ENCODE data around the gene ATP11A. TPM values are rescaled to one million over a fixed set of nuclear protein-coding genes. Genes with fewer than 3 reads are reported as not detected.
A peak's percentile ranks its signal among the peaks of the same experiment; 100 is the strongest.

The ATP11A gene
- total RNA-seq, 4 donors from 2014 or later = 23.3 to 35.5 (median 31.1) TPM

DNA sequence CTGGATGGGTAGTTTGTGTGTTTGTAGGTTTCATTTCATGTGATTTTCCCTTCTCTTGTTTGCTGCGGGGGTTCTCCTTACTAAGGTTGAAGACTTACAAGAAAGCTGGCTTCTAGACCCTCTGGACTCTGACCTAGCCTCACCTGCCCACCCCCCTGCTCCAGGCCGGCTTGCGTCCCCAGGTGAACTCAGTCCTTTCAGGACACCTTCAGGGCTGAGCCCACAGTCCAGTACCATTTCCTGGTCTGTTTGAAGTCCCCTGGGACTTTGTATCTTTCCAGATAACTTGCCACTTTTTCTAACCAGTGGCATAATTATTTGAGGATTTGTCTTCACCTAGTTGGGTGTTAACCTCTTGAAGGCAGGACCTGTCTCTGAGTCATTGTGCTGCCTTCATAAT is 227.9 kb downstream of the ATP11A start:
- WGBS, 2 donors = 84 to 95% methylated on average over 3 of the region's 3 CpGs
- TF ChIP-seq CTCF (IDR thresholded peaks at IDR 0.05) = no peak
- DNase-seq (ENCODE audit: low spot score in 2 of 2) = no peak

GRCh38 chr13:112918266-112918665 is 228.4 kb downstream of the ATP11A start:
- TF ChIP-seq POLR2A (IDR thresholded peaks at IDR 0.05) = no peak
- no peak for TF ChIP-seq CTCF (IDR thresholded peaks at IDR 0.05)
- no peak overlapping the region for H3K4me3 ChIP-seq (ENCODE audit: low read depth, poor library complexity, severe bottlenecking)
- 74 to 79% methylated on average over 8 of the region's 8 CpGs for WGBS, 2 donors
- DNase-seq (ENCODE audit: low spot score in 2 of 2) = no peak
- intact Hi-C loops (cut with DNase I; ENCODE audit: low total_unique reads) = no loop called here

More for the DNA sequence above, 227.9 kb downstream of the ATP11A start:
- intact Hi-C loops (cut with DNase I; ENCODE audit: low total_unique reads) = no loop called here
- no peak overlapping the region for H3K4me3 ChIP-seq (ENCODE audit: low read depth, poor library complexity, severe bottlenecking)

- intact Hi-C loops (cut with DNase I; ENCODE audit: low total_unique reads) = no loop called here
- DNase-seq (ENCODE audit: low spot score in 2 of 2) = no peak
- no peak overlapping the region for H3K4me3 ChIP-seq (ENCODE audit: low read depth, poor library complexity, severe bottlenecking)
- 85 to 89% methylated on average over 13 of the region's 13 CpGs for WGBS, 2 donors
- no peak for TF ChIP-seq CTCF (IDR thresholded peaks at IDR 0.05)
- no peak for TF ChIP-seq POLR2A (IDR thresholded peaks at IDR 0.05)
These were observed 228.9 kb downstream of the ATP11A start for GRCh38 chr13:112918746-112919145.

DNA sequence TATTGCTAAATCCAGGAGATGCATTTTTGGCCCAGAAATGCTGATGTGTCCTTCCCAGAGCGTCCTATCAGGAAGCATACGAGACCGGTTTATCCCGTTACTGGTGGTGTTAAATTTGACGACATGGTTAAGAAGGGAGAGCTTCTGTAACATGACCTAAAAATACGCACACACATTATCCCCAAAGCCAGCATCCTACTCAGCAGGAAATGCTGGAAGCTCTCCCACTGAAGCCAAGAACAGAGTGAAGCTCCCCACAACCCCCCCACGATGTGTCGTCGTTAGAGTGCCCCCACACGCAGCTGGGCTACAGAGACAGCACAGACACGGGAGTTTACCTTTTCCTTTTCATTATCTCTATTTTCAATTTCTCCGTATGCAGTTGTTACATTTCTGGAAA is 234.1 kb downstream of the ATP11A start:
- no peak overlapping the region for H3K4me3 ChIP-seq (ENCODE audit: low read depth, poor library complexity, severe bottlenecking)
- TF ChIP-seq CTCF (IDR thresholded peaks at IDR 0.05) (no peak), POLR2A (IDR thresholded peaks at IDR 0.05) (no peak)
- 80% methylated on average over 12 of the region's 12 CpGs for WGBS, 2 donors
- no peak for DNase-seq (ENCODE audit: low spot score in 2 of 2)
- intact Hi-C loops (cut with DNase I; ENCODE audit: low total_unique reads) = no loop called here

DNA sequence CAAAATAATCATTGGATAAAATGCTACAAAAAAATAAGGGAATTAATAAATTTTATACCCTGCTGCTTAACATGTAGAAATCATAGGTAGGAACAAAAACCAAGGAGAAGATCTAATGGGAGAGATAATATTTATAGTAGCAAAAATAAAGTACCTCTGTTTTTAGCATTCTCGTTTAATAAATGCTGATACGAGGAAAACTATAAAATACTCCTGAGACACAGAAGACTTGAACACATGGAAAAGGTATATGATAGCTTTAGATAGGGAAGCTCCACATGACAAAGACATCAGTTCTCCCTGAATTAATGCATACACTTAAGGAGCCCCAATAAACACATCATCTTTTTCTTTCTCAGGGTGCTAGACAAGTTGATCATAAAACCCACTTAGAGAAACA is 234.5 kb downstream of the ATP11A start:
- TF ChIP-seq POLR2A (IDR thresholded peaks at IDR 0.05) = no peak
- no peak for TF ChIP-seq CTCF (IDR thresholded peaks at IDR 0.05)
- H3K4me3 ChIP-seq (ENCODE audit: low read depth, poor library complexity, severe bottlenecking) = no peak overlapping the region
- intact Hi-C loops (cut with DNase I; ENCODE audit: low total_unique reads) = no loop called here
- DNase-seq (ENCODE audit: low spot score in 2 of 2) = no peak
- WGBS, 2 donors = 88 to 96% methylated on average over 2 of the region's 2 CpGs

- 92 to 94% methylated on average over 15 of the region's 15 CpGs for WGBS, 2 donors
- no peak for TF ChIP-seq POLR2A (IDR thresholded peaks at IDR 0.05)
- no peak for TF ChIP-seq CTCF (IDR thresholded peaks at IDR 0.05)
- peak in 1 of 2 donors; percentile 56 for DNase-seq (ENCODE audit: low spot score in 2 of 2)
- intact Hi-C loops (cut with DNase I; ENCODE audit: low total_unique reads) = no loop called here
- H3K4me3 ChIP-seq (ENCODE audit: low read depth, poor library complexity, severe bottlenecking) = no peak overlapping the region
These were observed 236.2 kb downstream of the ATP11A start for GRCh38 chr13:112926003-112926402.
